DOHH2 (cell line): Measurements from ENCODE around the gene IRF2.

Source experiments
- EZH2phosphoT487 ChIP-seq: fragments of 200-600 bp; sonication (generic); IDR thresholded peaks from 2 replicates; pipeline ENCODE4 v1.6.1; 2017; ENCODE audit warnings: borderline replicate concordance, mild to moderate bottlenecking, antibody characterized with exemption, low read length, moderate library complexity, mixed read lengths
- TF ChIP-seq, protein P1 (sequence below): fragments of 200-600 bp; sonication (generic); IDR thresholded peaks from one replicate; pipeline ENCODE4 v1.5.1; 2014; ENCODE audit warnings: antibody characterized with exemption, mild to moderate bottlenecking, low read depth, low read length; ENCODE audit not compliant: poor library complexity, severe bottlenecking

DNA sequence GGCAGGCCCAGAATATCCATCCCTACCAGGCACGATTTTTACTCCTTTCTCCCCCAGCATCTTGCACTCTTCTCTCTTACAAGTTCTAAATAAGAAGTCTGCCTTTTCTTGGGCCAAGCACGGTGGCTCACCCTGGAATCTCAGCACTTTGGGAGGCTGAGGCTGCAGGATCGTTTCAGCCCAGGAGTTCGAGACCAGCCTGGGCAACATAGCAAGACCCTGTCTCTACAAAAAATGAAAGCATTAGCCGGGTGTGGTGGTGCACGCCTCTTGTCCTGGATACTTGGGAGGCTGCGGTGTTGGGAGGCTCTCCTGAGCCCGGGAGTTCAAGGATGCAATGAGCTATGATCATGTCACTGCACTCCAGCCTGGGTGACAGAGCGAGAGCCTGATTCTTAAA lies 64.8 kb downstream of the IRF2 start:
- TF ChIP-seq, protein P1, sequence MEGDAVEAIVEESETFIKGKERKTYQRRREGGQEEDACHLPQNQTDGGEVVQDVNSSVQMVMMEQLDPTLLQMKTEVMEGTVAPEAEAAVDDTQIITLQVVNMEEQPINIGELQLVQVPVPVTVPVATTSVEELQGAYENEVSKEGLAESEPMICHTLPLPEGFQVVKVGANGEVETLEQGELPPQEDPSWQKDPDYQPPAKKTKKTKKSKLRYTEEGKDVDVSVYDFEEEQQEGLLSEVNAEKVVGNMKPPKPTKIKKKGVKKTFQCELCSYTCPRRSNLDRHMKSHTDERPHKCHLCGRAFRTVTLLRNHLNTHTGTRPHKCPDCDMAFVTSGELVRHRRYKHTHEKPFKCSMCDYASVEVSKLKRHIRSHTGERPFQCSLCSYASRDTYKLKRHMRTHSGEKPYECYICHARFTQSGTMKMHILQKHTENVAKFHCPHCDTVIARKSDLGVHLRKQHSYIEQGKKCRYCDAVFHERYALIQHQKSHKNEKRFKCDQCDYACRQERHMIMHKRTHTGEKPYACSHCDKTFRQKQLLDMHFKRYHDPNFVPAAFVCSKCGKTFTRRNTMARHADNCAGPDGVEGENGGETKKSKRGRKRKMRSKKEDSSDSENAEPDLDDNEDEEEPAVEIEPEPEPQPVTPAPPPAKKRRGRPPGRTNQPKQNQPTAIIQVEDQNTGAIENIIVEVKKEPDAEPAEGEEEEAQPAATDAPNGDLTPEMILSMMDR = no peak
- no peak for TF ChIP-seq EZH2phosphoT487
